Activated B cell treated with CpG ODN at 0.5 μM for 24 hours (primary cell): Measurements from ENCODE around the gene PCDH1. TPM values are rescaled to one million over a fixed set of nuclear protein-coding genes. Genes with fewer than 3 reads are reported as not detected.

Experiments used
- ATAC-seq: fragments of 200-7000 bp; cut with Tn5 transposase; one replicate; pipeline ENCODE4 v1.10.0; 2021; ENCODE audit warnings: low read depth, mild to moderate bottlenecking, moderate library complexity
- CTCF ChIA-PET: fragments of 350-600 bp; sonication (Branson Sonifier 250); formaldehyde crosslinking; loops from one replicate; lab custom pipeline; 2021; ENCODE audit warnings: antibody characterized with exemption; lab: Charles Lee
- POLR2A ChIA-PET: fragments of 350-600 bp; sonication (Branson Sonifier 250); formaldehyde crosslinking; loops from one replicate; lab custom pipeline; 2021; ENCODE audit warnings: antibody characterized with exemption; lab: Charles Lee
- DNase-seq: peaks from one replicate; pipeline ENCODE4 v3.0.0; 2022
- H3K27ac Mint-ChIP-seq: one replicate; pipeline ENCODE4 v1.8.0; 2020; ENCODE audit warnings: mixed read lengths
- H3K27me3 Mint-ChIP-seq: one replicate; pipeline ENCODE4 v1.8.0; 2021; ENCODE audit warnings: mixed read lengths
- H3K36me3 Mint-ChIP-seq: one replicate; pipeline ENCODE4 v1.8.0; 2021; ENCODE audit warnings: low read depth, mixed read lengths
- H3K4me1 Mint-ChIP-seq: one replicate; pipeline ENCODE4 v1.8.0; 2021; ENCODE audit warnings: mixed read lengths
- H3K4me3 Mint-ChIP-seq: one replicate; pipeline ENCODE4 v1.8.0; 2020; ENCODE audit warnings: mild to moderate bottlenecking, mixed read lengths
- H3K9me3 Mint-ChIP-seq: one replicate; pipeline ENCODE4 v1.8.0; 2020; ENCODE audit warnings: mixed read lengths
- CTCF ChIP-seq: fragments of 200-600 bp; IDR thresholded peaks from one replicate; pipeline ENCODE4 v1.8.0; 2022; ENCODE audit warnings: antibody characterized with exemption, mild to moderate bottlenecking
- intact Hi-C: fragments of 100-400 bp; cut with micrococcal nuclease; formaldehyde crosslinking; loops from one replicate; pipeline ENCODE4 v1.15.1; 2024
- total RNA-seq: library from RNA; stranded (reverse); gene quantifications from 2 replicates; pipeline ENCODE4 v1.2.3, GENCODE V29; 2022

The PCDH1 gene
- total RNA-seq, 1 donor from 2014 or later: not detected

- ChIA-PET CTCF (no interaction called here), POLR2A (no interaction called here)
- Mint-ChIP-seq H3K9me3 (no peaks in the 10 kb centered on the region), H3K4me1 (peaks cover 7% of the 10 kb centered on the region), H3K27ac (no peak overlapping the region), H3K36me3 (no peaks in the 10 kb centered on the region), H3K4me3 (no peak overlapping the region), H3K27me3 (peaks cover 56% of the 10 kb centered on the region)
- ATAC-seq: no peak
- DNase-seq: no peak
- intact Hi-C loops: loop anchor here (10.0 kb wide), 1 partner anchor 456 kb away; the partner anchor contains the start of genes PCDHGA10 and PCDHGB7
- TF ChIP-seq CTCF: no peak
Observed at GRCh38 chr5:141870871-141871270, 7.3 kb downstream of the PCDH1 start.

DNA sequence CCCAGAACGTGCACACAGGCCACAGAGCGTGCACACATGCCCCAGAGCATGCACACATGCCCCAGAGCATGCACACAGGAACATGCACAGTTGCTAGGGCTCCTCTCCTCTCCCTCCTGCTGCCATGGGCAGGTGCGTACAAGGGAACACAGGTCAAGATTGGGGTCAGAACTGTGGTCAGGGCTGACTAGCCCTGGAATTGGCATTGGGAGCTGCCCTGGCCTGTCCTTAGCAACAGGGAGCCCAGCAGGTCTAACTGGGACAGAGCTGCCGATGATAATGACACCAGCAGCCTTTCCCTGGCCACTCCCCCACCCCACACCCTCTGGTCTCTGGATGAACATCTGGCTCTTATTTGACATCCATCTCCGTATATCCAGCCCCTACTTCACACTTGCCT, 8.0 kb downstream of the PCDH1 start:
- no peak for ATAC-seq
- Mint-ChIP-seq H3K27ac (no peak overlapping the region), H3K36me3 (no peaks in the 10 kb centered on the region), H3K9me3 (no peaks in the 10 kb centered on the region), H3K4me3 (no peak overlapping the region), H3K27me3 (peaks cover 50% of the 10 kb centered on the region), H3K4me1 (peaks cover 2% of the 10 kb centered on the region)
- TF ChIP-seq CTCF: no peak
- intact Hi-C loops: loop anchor here (10.0 kb wide), 1 partner anchor 455 kb away; the partner anchor contains the start of genes PCDHGA10 and PCDHGB7
- ChIA-PET CTCF (no interaction called here), POLR2A (interaction anchor here (0.7 kb wide), 1 partner anchor 8 kb away, joined by 3 read pairs; the partner anchor contains the start of gene PCDH1)
- DNase-seq: no peak

- no peak for ATAC-seq
- no peak for DNase-seq
- no peaks in the 10 kb centered on the region for H3K36me3 Mint-ChIP-seq
- H3K27me3 Mint-ChIP-seq: peaks cover 43% of the 10 kb centered on the region
- H3K27ac Mint-ChIP-seq: no peak overlapping the region
- POLR2A ChIA-PET: no interaction called here
- intact Hi-C loops: no loop called here
- TF ChIP-seq CTCF: no peak
- CTCF ChIA-PET: no interaction called here
- no peaks in the 10 kb centered on the region for H3K9me3 Mint-ChIP-seq
- H3K4me3 Mint-ChIP-seq: no peak overlapping the region
- H3K4me1 Mint-ChIP-seq: no peaks in the 10 kb centered on the region
Observed at GRCh38 chr5:141869514-141869913, 8.7 kb downstream of the PCDH1 start.

DNA sequence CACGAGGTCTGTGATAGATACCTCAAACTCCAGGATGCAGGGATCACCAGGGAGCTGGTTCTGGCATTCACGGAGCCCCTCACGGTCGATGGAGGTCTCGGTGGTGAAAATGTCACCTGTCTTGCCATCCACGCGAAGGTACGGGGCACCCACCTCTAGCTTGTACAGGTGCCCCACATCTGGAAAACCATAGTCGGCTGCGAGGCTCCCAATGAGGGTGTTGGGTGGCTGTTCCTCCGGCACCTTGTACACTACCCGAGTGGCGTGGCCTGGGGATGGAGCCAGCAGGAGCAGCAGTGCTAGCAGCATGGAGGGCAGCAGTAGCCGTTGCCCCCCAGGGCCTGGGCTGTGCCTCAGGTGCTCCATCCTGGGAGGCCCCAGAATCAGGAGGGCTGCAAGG, 9.2 kb downstream of the PCDH1 start:
- ATAC-seq (no peak), DNase-seq (no peak)
- Mint-ChIP-seq H3K27me3 (peaks cover 38% of the 10 kb centered on the region), H3K4me3 (no peak overlapping the region), H3K27ac (no peak overlapping the region), H3K9me3 (no peaks in the 10 kb centered on the region), H3K36me3 (no peaks in the 10 kb centered on the region), H3K4me1 (no peaks in the 10 kb centered on the region)
- ChIA-PET CTCF (no interaction called here), POLR2A (no interaction called here)
- intact Hi-C loops: no loop called here
- TF ChIP-seq CTCF: no peak

DNA sequence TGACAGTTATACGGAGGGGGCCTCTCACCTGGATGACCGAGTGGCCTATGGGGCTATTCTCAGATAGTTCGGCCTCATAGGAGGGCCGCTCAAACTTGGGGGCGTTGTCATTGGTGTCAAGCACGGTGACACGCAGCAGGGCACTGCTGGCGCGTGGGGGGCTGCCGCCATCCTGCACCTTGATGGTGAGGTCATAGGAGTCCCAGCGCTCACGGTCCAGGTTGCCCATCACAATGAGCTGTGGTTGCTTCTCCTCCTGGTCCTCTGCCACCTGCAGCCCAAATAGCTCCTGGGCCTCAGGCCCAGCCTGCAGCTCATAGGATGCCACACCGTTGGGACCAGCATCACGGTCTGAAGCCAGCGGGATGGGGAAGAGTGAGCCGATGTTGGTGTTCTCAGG, 9.7 kb downstream of the PCDH1 start:
- DNase-seq: no peak
- H3K9me3 Mint-ChIP-seq: no peaks in the 10 kb centered on the region
- intact Hi-C loops: no loop called here
- ChIA-PET POLR2A (no interaction called here), CTCF (no interaction called here)
- no peaks in the 10 kb centered on the region for H3K36me3 Mint-ChIP-seq
- peaks cover 33% of the 10 kb centered on the region for H3K27me3 Mint-ChIP-seq
- ATAC-seq: no peak
- H3K4me3 Mint-ChIP-seq: no peak overlapping the region
- no peak overlapping the region for H3K27ac Mint-ChIP-seq
- no peak for TF ChIP-seq CTCF
- no peaks in the 10 kb centered on the region for H3K4me1 Mint-ChIP-seq
